Gastroesophageal sphincter (tissue), 3 donors: ENCODE data around the gene BDNF.
"Not testable (repeated sequence)": the region's sequence is repeated elsewhere in the genome, so short reads cannot be mapped to it uniquely, and the experiment has no call there.

Experiments used
- CTCF ChIP-seq, 4 experiments: fragments of 200-600 bp in 2 of 4; fragments of 450-650 bp in 2 of 4; sonication (generic) in 1 of 4; IDR thresholded peaks; one replicate each; pipeline ENCODE4 v1.5.1; 2017 to 2019; ENCODE audit warnings: antibody characterized with exemption in 4 of 4, mild to moderate bottlenecking in 2 of 4, moderate library complexity in 2 of 4
- EP300 ChIP-seq: sonication (generic); formaldehyde crosslinking; IDR thresholded peaks from one replicate; pipeline ENCODE4 v1.6.1; 2017; ENCODE audit warnings: antibody characterized with exemption, mild to moderate bottlenecking
- POLR2A ChIP-seq, 2 donors: fragments of 450-650 bp; IDR thresholded peaks; one replicate each; pipeline ENCODE4 v1.6.1; 2017; ENCODE audit warnings: antibody characterized with exemption in 2 of 2, mild to moderate bottlenecking in 2 of 2, moderate library complexity in 1 of 2
- POLR2AphosphoS5 ChIP-seq: sonication (generic); formaldehyde crosslinking; IDR thresholded peaks from one replicate; pipeline ENCODE4 v1.6.1; 2017; ENCODE audit warnings: antibody characterized with exemption

GRCh38 chr11:27629023-27629422 lies 71.2 kb downstream of the BDNF start:
- not testable (repeated sequence) for TF ChIP-seq CTCF (IDR thresholded peaks at IDR 0.05); POLR2A (IDR thresholded peaks at IDR 0.05); POLR2AphosphoS5; EP300
